Testis (tissue), 2 donors: ENCODE data around the gene FILIP1.

Experiments
- CTCF ChIP-seq, 3 experiments: fragments of 450-650 bp in 2 of 3; fragments of 200-600 bp in 1 of 3; sonication (generic) in 1 of 3; IDR thresholded peaks; one replicate each; pipeline ENCODE4 v1.5.1; 2016 to 2019; ENCODE audit warnings: antibody characterized with exemption in 3 of 3, mild to moderate bottlenecking in 2 of 3, moderate library complexity in 1 of 3
- POLR2A ChIP-seq: fragments of 450-650 bp; IDR thresholded peaks from one replicate; pipeline ENCODE4 v1.6.1; 2017; ENCODE audit warnings: antibody characterized with exemption, mild to moderate bottlenecking, moderate library complexity

- no peak for TF ChIP-seq CTCF (IDR thresholded peaks at IDR 0.05)
- TF ChIP-seq POLR2A, result no peak
These were observed 73.6 kb downstream of the FILIP1 start for GRCh38 chr6:75419980-75420379.
